Mucosa of gallbladder (tissue), 1 donor: ENCODE results near the gene BANP. TPM values are rescaled to one million over a fixed set of nuclear protein-coding genes. Genes with fewer than 3 reads are reported as not detected.
"Not testable (repeated sequence)": the region's sequence is repeated elsewhere in the genome, so short reads cannot be mapped to it uniquely, and the experiment has no call there.

Experiments used
- DNase-seq: peaks from one replicate; pipeline ENCODE4 v3.0.0-alpha.2; 2020; ENCODE audit warnings: low spot score
- total RNA-seq: library from RNA; stranded (reverse); gene quantifications from one replicate; pipeline ENCODE4 v1.2.1, GENCODE V29; 2021
- donor health status: DM: no; HTN: no; CAD: no.

BANP gene
- total RNA-seq, 1 donor from 2014 or later: 31.7 TPM

DNA sequence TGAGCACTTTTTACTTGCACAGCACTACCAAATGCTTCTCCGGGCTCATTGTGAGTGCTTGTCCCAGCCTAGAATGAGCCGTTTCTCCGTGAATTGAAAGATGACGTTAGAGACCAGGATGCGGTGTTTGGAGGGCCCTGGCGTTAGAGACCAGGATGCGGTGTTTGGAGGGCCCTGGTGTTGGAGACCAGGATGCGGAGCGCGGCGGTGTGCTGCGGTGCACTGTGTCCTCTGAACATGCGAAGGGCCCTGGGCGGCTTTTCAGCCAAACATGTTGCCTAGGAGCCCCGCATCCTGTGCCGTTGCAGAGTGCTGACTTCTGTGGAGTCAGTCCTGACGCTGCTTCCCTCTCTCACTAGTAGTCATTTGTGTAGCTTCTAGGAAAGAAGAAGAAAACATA lies 42.7 kb downstream of the BANP start:
- DNase-seq: no peak

DNA sequence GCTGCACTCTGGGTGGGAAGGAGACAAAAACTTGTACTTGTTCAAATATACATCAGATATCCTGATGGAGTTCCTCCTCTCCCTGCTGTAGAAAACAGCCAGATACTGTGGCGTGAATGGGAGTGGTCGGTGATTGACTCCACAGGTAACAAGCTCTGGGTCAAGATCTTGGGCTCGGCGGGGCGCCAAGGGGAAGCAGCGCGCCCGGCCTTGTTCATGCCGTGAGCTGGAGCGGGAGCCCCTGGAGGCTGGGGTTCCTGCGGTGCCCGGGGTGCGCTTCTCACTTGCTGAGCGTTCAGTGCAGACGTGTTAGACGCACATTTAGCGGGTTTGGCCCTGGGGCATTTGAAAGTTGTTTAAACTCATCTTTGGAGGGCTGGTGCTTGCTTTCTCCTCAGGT lies 44.4 kb downstream of the BANP start:
- DNase-seq: no peak

- no peak for DNase-seq
Observed at GRCh38 chr16:87996962-87997880, 46.0 kb downstream of the BANP start.

- DNase-seq: not testable (repeated sequence)
Observed at GRCh38 chr16:87998184-87998793, 47.1 kb downstream of the BANP start.

GRCh38 chr16:87998992-87999391 lies 47.8 kb downstream of the BANP start:
- DNase-seq: not testable (repeated sequence)

DNA sequence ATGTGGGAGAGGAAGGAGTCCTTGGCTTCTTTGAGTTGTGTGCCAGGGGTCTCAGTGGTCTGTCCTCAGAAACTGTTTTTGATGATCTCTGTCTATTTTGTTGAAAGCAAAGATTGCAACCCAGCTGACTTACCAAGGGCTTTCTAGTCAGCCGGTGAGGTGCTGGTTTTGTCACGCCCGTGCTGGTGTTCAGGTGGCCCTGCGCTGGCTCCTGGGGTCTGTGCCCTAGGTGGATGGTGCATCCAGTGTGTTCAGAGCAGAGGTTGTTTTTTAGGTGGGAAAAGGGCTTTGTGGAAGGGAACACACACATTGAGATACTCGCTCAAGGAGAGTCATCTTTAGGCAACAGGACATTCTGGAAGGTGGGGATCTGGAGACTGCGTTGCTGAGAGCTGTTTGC lies 51.0 kb downstream of the BANP start:
- DNase-seq: no peak

DNA sequence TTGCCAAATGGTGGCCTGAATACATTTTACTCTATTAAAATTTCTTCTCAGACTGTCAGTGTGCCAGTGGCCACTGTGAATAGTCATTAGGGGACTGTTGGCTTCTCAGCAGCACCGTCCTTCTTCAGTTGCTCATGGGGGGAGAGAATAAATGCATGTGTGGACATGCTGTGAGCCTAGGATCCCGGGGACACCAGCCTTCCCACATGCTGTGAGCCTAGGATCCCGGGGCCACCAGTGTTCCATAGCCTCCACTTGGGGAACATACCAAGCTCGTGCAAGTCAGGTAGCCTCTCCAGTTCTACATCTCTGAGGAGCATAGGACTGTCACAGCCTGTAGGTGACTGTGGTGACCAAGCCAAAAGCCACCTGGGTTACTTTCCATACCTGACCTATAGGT lies 51.5 kb downstream of the BANP start:
- no peak for DNase-seq

- DNase-seq: no peak
Observed at GRCh38 chr16:88003316-88003715, 52.1 kb downstream of the BANP start.

GRCh38 chr16:88003736-88004135 lies 52.5 kb downstream of the BANP start:
- no peak for DNase-seq

DNA sequence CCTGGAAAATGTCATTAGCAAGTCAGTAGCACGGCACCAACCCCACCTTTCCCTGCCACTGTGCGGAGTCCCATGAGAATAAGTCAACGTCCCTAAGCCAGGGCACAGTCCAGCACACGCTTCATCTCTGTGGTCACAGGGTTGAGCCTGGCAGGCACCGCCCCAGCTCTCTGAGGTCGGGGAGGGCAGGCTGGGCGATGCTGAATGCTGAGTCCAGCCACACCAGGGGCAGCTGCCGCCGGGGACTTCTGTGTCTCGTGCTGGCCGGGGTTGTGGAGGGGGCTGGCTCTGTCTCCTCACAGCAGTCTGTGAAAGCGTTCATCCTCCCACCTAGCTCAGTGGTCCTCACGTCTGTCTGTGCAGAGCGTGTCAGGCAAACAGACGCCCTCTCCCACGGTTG lies 53.2 kb downstream of the BANP start:
- no peak for DNase-seq

- DNase-seq: no peak
Observed at GRCh38 chr16:88005181-88005581, 53.9 kb downstream of the BANP start.

DNA sequence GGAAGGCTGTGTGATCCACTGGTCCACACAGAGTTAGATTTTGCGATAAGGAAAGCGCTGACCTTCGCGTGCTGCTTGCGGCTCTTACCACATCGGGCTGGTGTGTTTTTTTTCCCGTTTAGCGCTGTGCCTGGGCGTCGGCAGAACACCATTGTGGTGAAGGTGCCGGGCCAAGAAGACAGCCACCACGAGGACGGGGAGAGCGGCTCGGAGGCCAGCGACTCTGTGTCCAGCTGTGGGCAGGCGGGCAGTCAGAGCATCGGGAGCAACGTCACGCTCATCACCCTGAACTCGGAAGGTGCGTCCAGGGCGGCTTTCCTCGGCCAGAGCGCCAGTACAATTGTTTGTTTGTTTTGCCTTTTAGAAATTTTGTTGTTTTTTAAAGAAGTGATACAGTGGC lies 54.7 kb downstream of the BANP start:
- DNase-seq: no peak

DNA sequence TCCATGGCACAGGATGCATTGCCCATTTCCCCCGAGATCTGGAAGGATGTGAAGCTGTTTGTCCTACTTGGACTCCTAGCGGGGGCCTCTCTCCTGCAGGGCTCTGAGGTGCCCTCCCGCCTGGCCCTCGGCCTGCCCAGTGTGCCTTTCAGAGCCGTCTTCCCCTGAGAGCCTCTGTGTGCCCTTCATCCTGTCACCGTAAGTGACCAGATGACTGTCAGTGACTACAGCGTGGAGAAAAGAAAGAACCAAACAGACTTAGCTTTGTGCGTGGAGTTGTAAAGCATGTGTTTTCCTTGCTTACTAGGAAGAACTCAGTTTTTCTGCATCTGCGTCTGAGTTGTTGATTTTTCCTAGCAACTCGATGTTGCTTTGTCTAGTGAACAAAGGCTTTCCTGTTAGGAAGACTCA lies 56.1 kb downstream of the BANP start:
- DNase-seq: no peak

GRCh38 chr16:88008840-88009239 lies 57.6 kb downstream of the BANP start:
- no peak for DNase-seq

DNA sequence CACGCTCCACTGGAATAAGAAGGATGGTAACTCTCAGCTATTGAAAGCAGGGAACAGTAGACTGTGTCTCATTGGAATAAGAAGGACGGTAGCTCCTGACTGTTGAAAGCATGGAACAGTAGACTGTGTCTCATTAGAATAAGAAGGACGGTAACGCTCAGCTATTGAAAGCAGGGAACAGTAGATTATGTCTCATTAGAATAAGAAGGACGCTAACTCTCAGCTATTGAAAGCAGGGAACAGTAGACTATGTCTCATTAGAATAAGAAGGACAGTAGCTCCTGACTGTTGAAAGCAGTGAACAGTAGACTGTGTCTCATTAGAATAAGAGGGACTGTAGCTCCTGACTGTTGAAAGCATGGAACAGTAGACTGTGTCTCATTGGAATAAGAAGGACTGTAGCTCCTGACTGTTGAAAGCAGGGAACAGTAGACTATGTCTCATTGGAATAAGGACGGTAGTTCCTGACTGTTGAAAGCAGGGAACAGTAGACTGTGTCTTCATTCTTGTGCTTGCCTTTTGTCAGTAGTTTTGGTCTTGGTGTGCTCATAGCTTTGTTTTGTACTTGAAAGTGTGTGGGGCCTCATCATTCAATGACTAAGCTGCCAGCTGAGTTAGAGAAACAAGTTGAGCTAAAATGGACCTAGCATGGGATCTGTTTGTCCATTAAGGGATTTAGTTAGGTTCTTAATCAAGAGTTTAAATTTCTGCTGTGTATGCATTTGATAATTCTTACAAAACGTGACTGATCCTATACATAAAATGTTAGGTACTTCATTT lies 58.5 kb downstream of the BANP start:
- DNase-seq: no peak

- DNase-seq: no peak
Observed at GRCh38 chr16:88010343-88010967, 59.2 kb downstream of the BANP start.

DNA sequence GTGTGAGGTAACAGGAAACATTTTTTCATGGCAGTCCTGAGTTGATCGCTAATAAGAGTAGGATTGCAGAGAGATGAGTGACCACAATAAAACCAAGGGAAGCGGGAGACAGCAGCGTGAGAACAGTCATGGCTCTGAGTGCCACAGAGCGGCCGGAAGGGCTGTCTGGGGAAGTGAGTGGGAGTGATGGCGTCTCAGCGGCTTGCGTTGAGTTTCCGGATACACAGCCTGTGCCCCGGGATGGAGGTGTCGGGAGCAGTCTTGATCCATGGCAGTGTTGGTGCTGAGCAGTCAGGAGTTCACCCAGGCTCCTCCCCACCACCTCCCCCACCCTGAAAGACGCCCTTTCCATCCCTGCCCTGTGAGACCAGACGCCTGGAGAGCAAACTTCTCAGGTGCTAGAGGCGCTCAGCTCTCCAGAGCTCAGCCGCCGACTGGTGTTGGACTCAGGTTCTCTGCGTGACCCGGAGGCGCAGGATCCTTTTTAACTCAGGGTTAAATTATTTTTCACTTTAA lies 59.8 kb downstream of the BANP start:
- DNase-seq: no peak

DNA sequence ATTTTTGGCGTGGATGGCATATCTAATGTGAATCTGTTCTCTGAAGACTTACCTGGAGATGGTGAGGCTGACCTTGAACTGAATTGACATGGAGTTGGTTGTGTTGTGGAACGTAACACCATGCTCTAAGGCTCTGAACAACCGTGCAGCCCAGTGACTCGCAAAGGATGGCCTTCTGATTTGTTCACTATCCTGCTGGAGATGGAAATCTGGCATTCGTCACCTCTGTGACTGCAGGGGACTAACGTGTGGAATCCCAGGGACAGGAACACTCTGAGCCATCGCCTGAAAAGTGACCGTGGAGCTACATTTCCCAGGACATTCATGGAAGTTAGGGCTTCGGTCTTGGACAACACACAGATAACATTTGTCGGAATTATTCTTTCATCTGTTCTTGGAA lies 61.1 kb downstream of the BANP start:
- no peak for DNase-seq

DNA sequence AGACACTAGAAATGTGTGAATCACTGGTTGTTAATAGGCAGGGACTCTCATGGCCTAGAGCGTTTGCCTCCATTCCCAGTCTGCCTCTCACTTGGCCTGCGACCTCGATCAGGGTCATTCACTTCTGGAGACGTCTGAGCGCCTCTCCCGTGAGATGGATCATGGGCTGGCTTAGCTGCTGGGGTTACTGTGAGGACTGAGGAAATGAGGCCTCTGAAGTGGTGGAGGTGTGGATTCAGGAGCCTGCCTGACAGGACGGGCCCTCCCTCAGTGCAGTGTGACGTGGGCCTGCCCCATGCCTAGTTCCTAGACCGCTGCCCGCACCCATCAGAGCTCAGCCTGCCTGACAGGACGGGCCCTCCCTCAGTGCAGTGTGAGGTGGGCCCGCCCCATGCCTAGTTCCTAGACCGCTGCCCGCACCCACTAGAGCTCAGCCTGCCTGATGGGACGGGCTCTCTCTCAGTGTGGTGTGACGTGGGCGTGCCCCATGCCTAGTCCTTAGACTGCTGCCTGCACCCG lies 61.9 kb downstream of the BANP start:
- no peak for DNase-seq

- no peak for DNase-seq
Observed at GRCh38 chr16:88013766-88014251, 62.6 kb downstream of the BANP start.

DNA sequence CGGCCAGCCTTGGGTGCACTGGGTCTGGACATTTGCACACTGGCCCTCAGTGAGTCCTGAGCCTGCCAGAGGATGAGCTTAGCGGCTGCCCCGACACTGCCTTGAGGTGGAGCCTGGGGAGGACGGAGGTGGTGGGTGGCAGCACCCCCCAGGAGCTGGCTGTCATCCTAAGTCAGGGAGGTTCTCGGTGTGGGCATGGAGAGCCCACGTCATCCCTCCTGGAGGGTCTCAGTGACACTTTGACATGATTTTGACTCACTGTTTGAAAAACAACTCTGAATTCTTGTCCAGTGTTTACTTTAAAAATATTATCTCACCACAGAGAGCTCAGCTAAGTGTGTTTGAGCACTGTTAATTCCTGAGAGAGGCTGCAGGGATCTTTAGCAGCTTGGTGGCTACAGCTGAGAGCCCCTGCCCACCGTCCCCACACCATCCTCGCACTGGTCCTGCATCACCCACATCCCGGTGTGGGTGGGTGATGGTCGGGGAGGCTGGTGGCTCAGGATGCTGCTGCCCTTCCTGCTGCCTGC lies 63.1 kb downstream of the BANP start:
- DNase-seq: no peak
